OCI-LY7 (cell line): ENCODE results near the gene CREB5. TPM values are rescaled to one million over a fixed set of nuclear protein-coding genes. Genes with fewer than 3 reads are reported as not detected.

Source experiments
- BruUV-seq: library from RNA; stranded (reverse); fragments of 400-500 nt; replicated peaks from 2 replicates; lab custom pipeline; 2021; lab: Mats Ljungman, UMichigan
- CTCF ChIA-PET: fragments of 300-600 bp; sonication (Branson Sonifier 250); formaldehyde crosslinking; loops from one replicate; lab custom pipeline; 2022; ENCODE audit warnings: antibody characterized with exemption; ENCODE audit not compliant: unreplicated experiment; lab: Charles Lee
- POLR2A ChIA-PET: fragments of 300-600 bp; sonication (Branson Sonifier 250); formaldehyde crosslinking; loops from one replicate; lab custom pipeline; 2022; ENCODE audit warnings: antibody characterized with exemption; lab: Charles Lee
- DNase-seq: peaks from one replicate; pipeline ENCODE4 v3.0.0-alpha.2; 2015; ENCODE audit warnings: low spot score
- H2AFZ ChIP-seq: fragments of 200-600 bp; sonication (generic), shearing (Covaris generic); 2 replicates; pipeline ENCODE4 v1.6.1; 2014; ENCODE audit warnings: mild to moderate bottlenecking, antibody characterized with exemption, low read length, moderate library complexity
- H3K27ac ChIP-seq: fragments of 200-600 bp; sonication (generic); 2 replicates; pipeline ENCODE4 v1.5.1; 2014; ENCODE audit warnings: mixed run types, low read depth, mild to moderate bottlenecking, moderate library complexity, low read length, inconsistent platforms; ENCODE audit not compliant: poor library complexity, severe bottlenecking
- H3K36me3 ChIP-seq: fragments of 200-600 bp; sonication (generic); 2 replicates; pipeline ENCODE4 v1.6.1; 2014; ENCODE audit warnings: mild to moderate bottlenecking, antibody characterized with exemption, low read length, moderate library complexity, mixed read lengths; ENCODE audit not compliant: insufficient read depth
- H3K4me1 ChIP-seq: fragments of 200-600 bp; sonication (generic); 2 replicates; pipeline ENCODE4 v1.5.1; 2014; ENCODE audit warnings: mild to moderate bottlenecking, low read length; ENCODE audit not compliant: insufficient read depth, poor library complexity, severe bottlenecking
- H3K4me2 ChIP-seq: fragments of 200-600 bp; sonication (generic); 2 replicates; pipeline ENCODE4 v1.6.1; 2014; ENCODE audit warnings: mild to moderate bottlenecking, low read length
- H3K4me3 ChIP-seq: fragments of 200-600 bp; sonication (generic); 2 replicates; pipeline ENCODE4 v1.5.1; 2014; ENCODE audit warnings: mild to moderate bottlenecking, low read depth, low read length; ENCODE audit not compliant: poor library complexity, severe bottlenecking
- H3K79me2 ChIP-seq: fragments of 200-600 bp; sonication (generic); 2 replicates; pipeline ENCODE4 v1.6.1; 2016; ENCODE audit warnings: low read depth, mild to moderate bottlenecking, low read length, moderate library complexity, mixed read lengths; ENCODE audit not compliant: insufficient read depth
- H3K9me2 ChIP-seq: fragments of 200-600 bp; sonication (generic); 2 replicates; pipeline ENCODE4 v1.6.1; 2016; ENCODE audit warnings: mild to moderate bottlenecking, low read length, mixed read lengths; ENCODE audit not compliant: insufficient read depth
- H3K9me3 ChIP-seq: fragments of 200-600 bp; sonication (generic); 2 replicates; pipeline ENCODE4 v1.6.1; 2014; ENCODE audit warnings: mild to moderate bottlenecking, mixed run types, low read length, mixed read lengths
- H4K20me1 ChIP-seq: fragments of 200-600 bp; sonication (generic); 2 replicates; pipeline ENCODE4 v1.6.1; 2014; ENCODE audit warnings: mild to moderate bottlenecking, antibody characterized with exemption, low read length, moderate library complexity, mixed read lengths; ENCODE audit not compliant: insufficient read depth
- EZH2phosphoT487 ChIP-seq: fragments of 200-600 bp; sonication (generic); IDR thresholded peaks from 2 replicates; pipeline ENCODE4 v1.6.1; 2018; ENCODE audit warnings: low read depth, borderline replicate concordance, mild to moderate bottlenecking, mixed run types, antibody characterized with exemption, low read length, moderate library complexity, mixed read lengths
- intact Hi-C: fragments of 100-400 bp; cut with micrococcal nuclease; formaldehyde crosslinking; loops from one replicate; pipeline ENCODE4 v1.10.0; 2022; ENCODE audit not compliant: unreplicated experiment
- total RNA-seq, 2 experiments: library from RNA; depleted of rRNA in 1 of 2; stranded (reverse); fragments of >200 nt in 1 of 2; shearing (Covaris generic) in 1 of 2; gene quantifications; 2 replicates each; pipeline ENCODE4 v1.2.3, GENCODE V29; 2014 to 2022
- TF ChIP-seq, protein P1 (sequence below): fragments of 200-600 bp; sonication (generic); conservative IDR thresholded peaks from 2 replicates; pipeline ENCODE4 v1.5.1; 2014; ENCODE audit warnings: mild to moderate bottlenecking, antibody characterized with exemption, low read length, moderate library complexity, mixed read lengths

The CREB5 gene
- total RNA-seq, 2 experiments from 2014 or later = 2.0 to 13.3 TPM

DNA sequence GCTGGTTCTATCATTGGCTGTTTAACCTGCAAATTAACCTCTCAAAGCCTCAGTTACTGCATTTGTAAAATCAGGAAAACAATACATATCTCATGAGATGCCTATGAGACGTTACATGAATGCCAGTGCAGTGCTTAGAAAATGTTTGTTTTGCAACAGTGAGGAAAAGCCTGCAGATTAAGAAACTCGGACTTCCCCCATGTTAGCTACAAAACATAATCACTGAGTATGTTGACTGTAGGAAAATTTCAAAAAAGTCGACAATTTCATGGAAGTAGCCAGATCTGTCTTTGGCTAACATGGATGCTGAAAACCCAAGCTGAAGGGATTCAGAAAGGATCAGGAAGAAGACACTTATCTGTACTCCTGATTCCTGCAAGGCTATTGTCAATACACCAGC, 424.4 kb downstream of the CREB5 start:
- Histone ChIP-seq H3K9me3 (no peaks in the 10 kb centered on the region), H3K36me3 (no peaks in the 10 kb centered on the region), H3K4me2 (no peak overlapping the region), H3K27ac (no peak overlapping the region), H3K4me1 (no peaks in the 10 kb centered on the region), H4K20me1 (no peaks in the 10 kb centered on the region), H2AFZ (no peak overlapping the region), H3K79me2 (no peaks in the 10 kb centered on the region), H3K4me3 (no peak overlapping the region), H3K9me2 (no peaks in the 10 kb centered on the region)
- intact Hi-C loops = no loop called here
- DNase-seq = no peak
- CTCF ChIA-PET = no interaction called here
- TF ChIP-seq, protein P1, sequence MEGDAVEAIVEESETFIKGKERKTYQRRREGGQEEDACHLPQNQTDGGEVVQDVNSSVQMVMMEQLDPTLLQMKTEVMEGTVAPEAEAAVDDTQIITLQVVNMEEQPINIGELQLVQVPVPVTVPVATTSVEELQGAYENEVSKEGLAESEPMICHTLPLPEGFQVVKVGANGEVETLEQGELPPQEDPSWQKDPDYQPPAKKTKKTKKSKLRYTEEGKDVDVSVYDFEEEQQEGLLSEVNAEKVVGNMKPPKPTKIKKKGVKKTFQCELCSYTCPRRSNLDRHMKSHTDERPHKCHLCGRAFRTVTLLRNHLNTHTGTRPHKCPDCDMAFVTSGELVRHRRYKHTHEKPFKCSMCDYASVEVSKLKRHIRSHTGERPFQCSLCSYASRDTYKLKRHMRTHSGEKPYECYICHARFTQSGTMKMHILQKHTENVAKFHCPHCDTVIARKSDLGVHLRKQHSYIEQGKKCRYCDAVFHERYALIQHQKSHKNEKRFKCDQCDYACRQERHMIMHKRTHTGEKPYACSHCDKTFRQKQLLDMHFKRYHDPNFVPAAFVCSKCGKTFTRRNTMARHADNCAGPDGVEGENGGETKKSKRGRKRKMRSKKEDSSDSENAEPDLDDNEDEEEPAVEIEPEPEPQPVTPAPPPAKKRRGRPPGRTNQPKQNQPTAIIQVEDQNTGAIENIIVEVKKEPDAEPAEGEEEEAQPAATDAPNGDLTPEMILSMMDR = no peak
- TF ChIP-seq EZH2phosphoT487 = no peak
- POLR2A ChIA-PET = interaction anchor here (0.9 to 1.2 kb wide), 2 partner anchors 12 to 23 kb away, joined by 3 to 5 read pairs; no protein-coding TSS in a partner anchor
- no TSS peak for BruUV-seq

DNA sequence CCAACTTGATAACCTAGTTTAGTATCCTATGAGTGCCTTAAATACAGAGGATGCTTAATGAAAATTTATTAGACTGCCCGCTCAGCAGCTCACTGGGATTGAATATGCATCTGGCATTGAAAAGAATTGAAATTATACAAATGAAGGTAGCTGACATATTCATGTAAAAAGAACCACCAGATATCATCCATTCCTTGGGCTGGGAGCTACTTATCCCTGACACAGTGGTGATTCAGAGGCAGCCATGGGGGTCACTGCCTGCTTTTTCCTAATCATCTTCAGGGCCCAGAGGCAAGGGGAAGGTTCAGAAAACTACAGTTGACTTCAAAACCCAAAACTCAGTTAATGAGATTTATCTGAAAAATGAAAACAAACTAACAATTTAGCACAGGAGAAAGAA, 424.9 kb downstream of the CREB5 start:
- no peak overlapping the region for H3K27ac ChIP-seq
- no peak overlapping the region for H3K4me2 ChIP-seq
- no peak overlapping the region for H2AFZ ChIP-seq
- TF ChIP-seq, protein P1 = no peak
- no peak for TF ChIP-seq EZH2phosphoT487
- H3K79me2 ChIP-seq = no peaks in the 10 kb centered on the region
- intact Hi-C loops = no loop called here
- H3K4me1 ChIP-seq = no peaks in the 10 kb centered on the region
- POLR2A ChIA-PET = interaction anchor here (0.6 to 1.2 kb wide), 3 partner anchors 12 to 166 kb away, joined by 3 to 5 read pairs (median 4); no protein-coding TSS in a partner anchor
- no peaks in the 10 kb centered on the region for H3K36me3 ChIP-seq
- H3K9me2 ChIP-seq = no peaks in the 10 kb centered on the region
- DNase-seq = no peak
- CTCF ChIA-PET = interaction anchor here (1.2 kb wide), 1 partner anchor 13 kb away, joined by 4 read pairs; no protein-coding TSS in a partner anchor
- no peak overlapping the region for H3K4me3 ChIP-seq
- H4K20me1 ChIP-seq = no peaks in the 10 kb centered on the region
- BruUV-seq = no TSS peak
- H3K9me3 ChIP-seq = no peaks in the 10 kb centered on the region

- POLR2A ChIA-PET = interaction anchor here (0.7 to 0.9 kb wide), 2 partner anchors 94 to 465 kb away, joined by 3 read pairs; no protein-coding TSS in a partner anchor
- Histone ChIP-seq H3K9me3 (no peaks in the 10 kb centered on the region), H2AFZ (no peak overlapping the region), H3K9me2 (no peaks in the 10 kb centered on the region), H3K36me3 (no peaks in the 10 kb centered on the region), H3K27ac (no peak overlapping the region), H4K20me1 (no peaks in the 10 kb centered on the region), H3K79me2 (no peaks in the 10 kb centered on the region), H3K4me2 (no peak overlapping the region), H3K4me3 (no peak overlapping the region), H3K4me1 (no peaks in the 10 kb centered on the region)
- CTCF ChIA-PET = no interaction called here
- no TSS peak for BruUV-seq
- intact Hi-C loops = no loop called here
- DNase-seq = no peak
- TF ChIP-seq EZH2phosphoT487 = no peak
- TF ChIP-seq, protein P1 = peak; percentile 67
Measured at GRCh38 chr7:28840592-28840995, 428.3 kb downstream of the CREB5 start.
